ENCODE results near the gene DOCK2. TPM values are rescaled to one million over a fixed set of nuclear protein-coding genes. Genes with fewer than 3 reads are reported as not detected.

DOCK2 gene
- total and polyA plus RNA-seq, 2 donors (not counting 3 experiments of a cell fraction or from before 2014, with no cell fraction given), result 0.62 to 4.8 TPM

DNA sequence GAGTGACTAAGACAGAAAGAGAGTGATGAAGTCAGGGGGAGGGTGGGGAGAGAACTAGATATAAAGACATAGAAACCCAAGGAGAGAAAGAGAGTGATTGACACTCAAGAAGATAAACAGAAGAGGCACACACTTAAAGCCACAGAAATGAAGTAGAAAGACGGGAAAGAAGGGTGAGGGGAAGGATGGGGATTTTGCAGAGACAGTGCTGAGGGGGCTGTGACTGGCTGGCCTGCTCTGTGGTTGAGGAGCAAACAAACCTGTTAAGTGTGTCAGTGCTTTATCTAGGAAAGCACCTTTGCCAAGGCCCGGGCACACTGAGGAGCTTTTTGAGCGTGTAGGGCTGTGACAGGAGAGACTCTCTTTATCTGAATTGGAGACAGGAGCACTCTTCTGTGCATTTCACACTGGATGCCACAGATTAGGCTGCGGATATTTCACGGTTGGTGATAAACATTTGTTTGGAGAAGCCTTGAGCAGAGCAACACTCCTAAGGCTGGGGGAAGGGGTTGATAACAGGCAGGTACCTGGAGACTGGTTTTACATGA is 109.1 kb downstream of the DOCK2 start:
- intact Hi-C loops (cut with micrococcal nuclease) (no loop called here), dilution Hi-C loops (cut with MboI; ENCODE audit: extremely low pct_ligation_motif_present, low sequenced_read_pairs) (no loop called here)
- TF ChIP-seq, protein P1, sequence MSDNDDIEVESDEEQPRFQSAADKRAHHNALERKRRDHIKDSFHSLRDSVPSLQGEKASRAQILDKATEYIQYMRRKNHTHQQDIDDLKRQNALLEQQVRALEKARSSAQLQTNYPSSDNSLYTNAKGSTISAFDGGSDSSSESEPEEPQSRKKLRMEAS (IDR thresholded peaks at IDR 0.05; ENCODE audit: insufficient read depth, insufficient read length), result no peak
- TF ChIP-seq FOS (IDR thresholded peaks at IDR 0.05; ENCODE audit: borderline replicate concordance, insufficient read depth, low read length) (no peak), GATA2 (IDR thresholded peaks at IDR 0.05; ENCODE audit: insufficient read depth, insufficient read length, low read depth, low read length) (no peak), EZH2 (IDR thresholded peaks at IDR 0.05; ENCODE audit: borderline replicate concordance, low read depth, low read length, severe bottlenecking) (no peak), POLR2A (IDR thresholded peaks at IDR 0.05; ENCODE audit: low read depth, low read length) (no peak), MYC (IDR thresholded peaks at IDR 0.05; ENCODE audit: low read depth, low read length) (no peak), JUN (IDR thresholded peaks at IDR 0.05; ENCODE audit: borderline replicate concordance, insufficient read depth, insufficient read length, low read depth) (no peak), POLR2AphosphoS5 (IDR thresholded peaks at IDR 0.05; ENCODE audit: insufficient read depth, low read depth, low read length) (no peak)
- TF ChIP-seq, protein P2, sequence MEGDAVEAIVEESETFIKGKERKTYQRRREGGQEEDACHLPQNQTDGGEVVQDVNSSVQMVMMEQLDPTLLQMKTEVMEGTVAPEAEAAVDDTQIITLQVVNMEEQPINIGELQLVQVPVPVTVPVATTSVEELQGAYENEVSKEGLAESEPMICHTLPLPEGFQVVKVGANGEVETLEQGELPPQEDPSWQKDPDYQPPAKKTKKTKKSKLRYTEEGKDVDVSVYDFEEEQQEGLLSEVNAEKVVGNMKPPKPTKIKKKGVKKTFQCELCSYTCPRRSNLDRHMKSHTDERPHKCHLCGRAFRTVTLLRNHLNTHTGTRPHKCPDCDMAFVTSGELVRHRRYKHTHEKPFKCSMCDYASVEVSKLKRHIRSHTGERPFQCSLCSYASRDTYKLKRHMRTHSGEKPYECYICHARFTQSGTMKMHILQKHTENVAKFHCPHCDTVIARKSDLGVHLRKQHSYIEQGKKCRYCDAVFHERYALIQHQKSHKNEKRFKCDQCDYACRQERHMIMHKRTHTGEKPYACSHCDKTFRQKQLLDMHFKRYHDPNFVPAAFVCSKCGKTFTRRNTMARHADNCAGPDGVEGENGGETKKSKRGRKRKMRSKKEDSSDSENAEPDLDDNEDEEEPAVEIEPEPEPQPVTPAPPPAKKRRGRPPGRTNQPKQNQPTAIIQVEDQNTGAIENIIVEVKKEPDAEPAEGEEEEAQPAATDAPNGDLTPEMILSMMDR (IDR thresholded peaks at IDR 0.05; ENCODE audit: extremely low read depth in 1 of 2, insufficient read depth in 1 of 2, low read depth in 1 of 2, low read length in 2 of 2), result no peak
- Histone ChIP-seq H3K4me3 (replicated peaks in 1 of 3; ENCODE audit: insufficient read depth in 1 of 3, low read depth in 1 of 3, low read length in 3 of 3) (no peak overlapping the region), H3K36me3 (ENCODE audit: control insufficient read depth in 2 of 2, extremely low read depth in 1 of 2, insufficient read depth in 2 of 2, low read length in 2 of 2) (no peaks in the 10 kb centered on the region), H3K9me1 (replicated peaks; ENCODE audit: control insufficient read depth, extremely low read depth, insufficient read depth, low read length) (no peaks in the 10 kb centered on the region), H3K9ac (replicated peaks; ENCODE audit: extremely low read depth, insufficient read depth, low read length) (no peak overlapping the region), H3K4me2 (ENCODE audit: insufficient read depth, low read length) (no peak overlapping the region), H4K20me1 (replicated peaks; ENCODE audit: control insufficient read depth, extremely low read depth, insufficient read depth, low read length) (no peaks in the 10 kb centered on the region), H2AFZ (ENCODE audit: low read depth, low read length) (no peak overlapping the region), H3K79me2 (ENCODE audit: control insufficient read depth, insufficient read depth, low read length) (no peaks in the 10 kb centered on the region), H3K4me1 (ENCODE audit: control insufficient read depth, extremely low read depth, insufficient read depth, low read length) (no peaks in the 10 kb centered on the region), H3K9me3 (replicated peaks; ENCODE audit: control insufficient read depth, insufficient read depth, low read length) (no peaks in the 10 kb centered on the region), H3K27me3 (ENCODE audit: control insufficient read depth in 2 of 2, insufficient read depth in 2 of 2, low read length in 2 of 2) (no peaks in the 10 kb centered on the region), H3K27ac (ENCODE audit: insufficient read depth, low read depth, low read length) (no peak overlapping the region)
- BruUV-seq (replicated peaks), result no TSS peak
- no peak for FAIRE-seq
- no peak for DNase-seq (ENCODE audit: low read depth, low spot score)
- CTCF ChIA-PET, result no interaction called here
- POLR2A ChIA-PET, result no interaction called here
